Stomach (tissue), 9 donors: ENCODE measurements around the gene KLF16. TPM values are rescaled to one million over a fixed set of nuclear protein-coding genes. Genes with fewer than 3 reads are reported as not detected.
A peak's percentile ranks its signal among the peaks of the same experiment; 100 is the strongest.

Experiments used
- DNase-seq, 2 donors: peaks; one replicate each; pipeline versions ENCODE4 v3.0.0 to v3.0.0-alpha.2; 2013 to 2019
- H3K27ac ChIP-seq, 5 donors: fragments of 200-600 bp in 4 of 5; sonication (generic) in 4 of 5; one replicate each; pipeline ENCODE4 v1.5.1; 2013 to 2019; ENCODE audit warnings: mild to moderate bottlenecking in 1 of 5, moderate library complexity in 1 of 5
- H3K27me3 ChIP-seq, 3 donors: fragments of 200-600 bp; sonication (generic); one replicate each; pipeline ENCODE4 v1.5.1; 2017 to 2019; ENCODE audit warnings: mixed run types in 1 of 3
- H3K36me3 ChIP-seq, 4 donors: fragments of 200-600 bp; sonication (generic); 1 replicate in 3 of 4; 2 replicates in 1 of 4; pipeline ENCODE4 v1.5.1; 2016 to 2019
- H3K4me1 ChIP-seq, 4 donors: fragments of 200-600 bp; sonication (generic); one replicate each; pipeline ENCODE4 v1.5.1; 2016 to 2019
- H3K4me3 ChIP-seq, 4 donors: fragments of 200-600 bp; sonication (generic) in 3 of 4; one replicate each; pipeline ENCODE4 v1.5.1; 2016 to 2019; ENCODE audit warnings: mild to moderate bottlenecking in 1 of 4
- H3K9me3 ChIP-seq, 4 donors: fragments of 200-600 bp; sonication (generic); one replicate each; pipeline ENCODE4 v1.5.1; 2016 to 2019
- CTCF ChIP-seq, 7 experiments: fragments of 450-650 bp in 4 of 7; fragments of 200-600 bp in 3 of 7; sonication (generic) in 3 of 7; IDR thresholded peaks; one replicate each; pipeline ENCODE4 v1.5.1; 2016 to 2019; ENCODE audit warnings: antibody characterized with exemption in 7 of 7, control low read depth in 2 of 7, mild to moderate bottlenecking in 1 of 7
- EP300 ChIP-seq: sonication (generic); formaldehyde crosslinking; IDR thresholded peaks from one replicate; pipeline ENCODE4 v1.6.1; 2017; ENCODE audit warnings: antibody characterized with exemption
- POLR2A ChIP-seq, 4 donors: fragments of 450-650 bp; IDR thresholded peaks; one replicate each; pipeline ENCODE4 v1.6.1; 2016; ENCODE audit warnings: antibody characterized with exemption in 4 of 4, control low read depth in 2 of 4, mild to moderate bottlenecking in 1 of 4, moderate library complexity in 1 of 4
- POLR2AphosphoS5 ChIP-seq, 3 donors: sonication (generic); formaldehyde crosslinking; IDR thresholded peaks; one replicate each; pipeline ENCODE4 v1.6.1; 2016; ENCODE audit warnings: antibody characterized with exemption in 3 of 3
- WGBS, 5 donors: extraction: QIAGEN DNeasy Blood & Tissue Kit in 3 of 5; methylation state at CpG; one replicate each; pipeline versions ENCODE4 v1.1.5 to v1.1.7; 2013 to 2018; 5-methylcytosine and 5-hydroxymethylcytosine counted together
- intact Hi-C: fragments of 100-400 bp; cut with DNase I; formaldehyde crosslinking; loops from one replicate; pipeline ENCODE4 v1.15.1; 2023; ENCODE audit warnings: low total_unique reads
- polyA plus RNA-seq, 3 donors: library from polyadenylated mRNA; stranded (reverse); fragments of 200-250 nt; gene quantifications; one replicate each; pipeline ENCODE4 v1.2.3, GENCODE V29; 2013
- total RNA-seq, 5 donors: library from RNA; depleted of rRNA; stranded (reverse); fragments of >200 nt; gene quantifications; one replicate each; pipeline versions ENCODE4 v1.1.0 to v1.2.3, GENCODE V29; 2014 to 2016
- donor health status: healthy with polysubstance abuse.
- donor health status: Bipolar disorder and iron deficiency.
- donor health status: healthy.

KLF16 gene
- total and polyA plus RNA-seq, 8 donors = 3.5 to 31.9 (median 7.6) TPM; not detected in 1

DNA sequence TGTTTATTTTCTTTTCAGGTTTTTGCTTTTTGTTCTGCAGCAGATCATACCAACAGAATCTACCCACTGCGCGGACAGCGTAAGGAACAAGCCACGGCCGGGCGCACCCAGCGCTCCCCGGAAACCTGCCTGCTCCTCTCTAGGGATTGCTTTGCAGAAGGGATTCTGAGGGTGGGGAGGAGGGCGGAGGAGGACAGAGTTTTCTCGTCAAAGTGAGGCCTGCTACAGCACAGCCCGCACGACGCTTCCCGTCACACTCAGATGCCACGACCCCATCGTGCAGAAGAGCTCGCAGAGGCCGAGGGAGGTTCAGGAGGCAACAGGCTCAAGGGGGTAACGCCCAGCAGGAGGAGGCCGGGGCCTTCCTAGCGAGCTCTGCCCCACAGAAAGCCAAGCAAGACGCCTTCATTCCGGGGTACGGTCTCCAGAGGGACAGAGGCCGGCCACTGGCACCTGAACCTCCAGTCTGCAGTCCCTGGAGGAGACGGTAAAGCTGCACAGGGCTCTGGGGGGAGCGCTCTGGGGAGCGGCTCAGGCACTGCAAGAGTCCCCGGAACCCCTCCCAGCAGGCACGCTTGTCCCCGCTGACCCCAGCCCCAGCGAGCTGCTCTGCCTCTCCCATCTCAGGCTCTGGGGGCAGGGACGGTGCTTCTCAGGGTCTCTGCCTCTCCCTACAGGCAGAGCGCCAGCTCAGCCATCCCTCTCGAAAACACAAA is 22.0 kb downstream of the KLF16 start:
- Histone ChIP-seq H3K9me3 (no peaks in the 10 kb centered on the region), H3K4me3 (no peak overlapping the region), H3K27ac (peak overlapping the region in 2 of 5 donors; percentile 4 to 32), H3K4me1 (peaks cover 50 to 99% (median 87%) of the 10 kb centered on the region in 4 donors), H3K36me3 (peaks cover 0 to 35% (median 28%) of the 10 kb centered on the region in 4 donors), H3K27me3 (no peaks in the 10 kb centered on the region)
- no peak for DNase-seq
- no peak for TF ChIP-seq CTCF (IDR thresholded peaks at IDR 0.05)
- TF ChIP-seq POLR2A (IDR thresholded peaks at IDR 0.05) = no peak
- TF ChIP-seq EP300 = no peak
- TF ChIP-seq POLR2AphosphoS5 (IDR thresholded peaks at IDR 0.05) = no peak
- intact Hi-C loops = no loop called here
- 76 to 86% (median 84%) methylated on average over 21 to 35 of the region's 35 CpGs for WGBS, 5 donors

DNA sequence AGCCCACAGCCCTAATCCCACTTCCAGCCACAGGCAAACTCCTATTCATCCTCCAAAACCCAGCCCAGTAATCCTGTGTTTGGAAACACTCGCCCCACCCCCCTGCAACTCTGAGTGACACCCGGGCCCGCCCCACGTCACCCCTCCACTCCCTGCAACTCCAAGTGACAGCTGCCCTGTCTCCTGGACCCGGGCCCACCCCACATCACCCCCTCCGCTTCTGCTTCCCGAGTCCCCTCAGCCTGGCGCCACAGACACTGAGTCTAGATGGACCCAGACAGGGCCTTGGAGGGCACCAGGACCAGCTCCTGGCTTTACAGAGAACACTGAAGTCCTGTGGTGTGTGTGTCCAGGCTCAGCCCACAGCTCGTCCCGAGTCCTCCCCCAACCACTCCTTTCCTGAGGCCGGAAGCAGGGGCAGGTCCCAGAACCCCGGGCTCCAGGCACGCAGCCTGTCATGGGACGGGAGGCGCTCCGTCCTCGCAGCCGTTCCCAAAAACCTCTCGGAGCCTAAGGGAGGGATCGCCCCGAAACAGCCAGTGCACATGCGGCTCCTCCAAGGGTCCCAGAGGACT is 22.8 kb downstream of the KLF16 start:
- TF ChIP-seq POLR2AphosphoS5 (IDR thresholded peaks at IDR 0.05) (no peak), POLR2A (IDR thresholded peaks at IDR 0.05) (no peak), CTCF (IDR thresholded peaks at IDR 0.05) (no peak), EP300 (no peak)
- Histone ChIP-seq H3K4me3 (no peak overlapping the region), H3K27ac (peak overlapping the region in 1 of 5 donors; percentile 32), H3K9me3 (no peaks in the 10 kb centered on the region), H3K36me3 (peaks cover 0 to 34% (median 27%) of the 10 kb centered on the region in 4 donors), H3K4me1 (peaks cover 42 to 99% (median 86%) of the 10 kb centered on the region in 4 donors), H3K27me3 (no peaks in the 10 kb centered on the region)
- peak in 1 of 2 donors; percentile 45 for DNase-seq
- WGBS, 5 donors = 78 to 89% (median 85%) methylated on average over 10 to 22 of the region's 22 CpGs
- intact Hi-C loops = no loop called here

GRCh38 chr19:1839658-1840540 is 23.5 kb downstream of the KLF16 start:
- intact Hi-C loops = no loop called here
- peaks cover 35 to 97% (median 86%) of the 10 kb centered on the region in 4 donors for H3K4me1 ChIP-seq
- no peak for DNase-seq

More at GRCh38 chr19:1839658-1840540, 23.5 kb downstream of the KLF16 start:
- TF ChIP-seq POLR2A (IDR thresholded peaks at IDR 0.05) (no peak), CTCF (IDR thresholded peaks at IDR 0.05) (no peak), EP300 (no peak)
- Histone ChIP-seq H3K4me3 (no peak overlapping the region), H3K9me3 (no peaks in the 10 kb centered on the region), H3K27ac (peak overlapping the region in 1 of 5 donors; percentile 32), H3K27me3 (no peaks in the 10 kb centered on the region), H3K36me3 (peaks cover 0 to 26% (median 22%) of the 10 kb centered on the region in 4 donors)
- WGBS, 5 donors = 60 to 75% (median 70%) methylated on average over 9 to 25 of the region's 25 CpGs
